ENCODE data around the gene COQ8A.

The COQ8A gene

DNA sequence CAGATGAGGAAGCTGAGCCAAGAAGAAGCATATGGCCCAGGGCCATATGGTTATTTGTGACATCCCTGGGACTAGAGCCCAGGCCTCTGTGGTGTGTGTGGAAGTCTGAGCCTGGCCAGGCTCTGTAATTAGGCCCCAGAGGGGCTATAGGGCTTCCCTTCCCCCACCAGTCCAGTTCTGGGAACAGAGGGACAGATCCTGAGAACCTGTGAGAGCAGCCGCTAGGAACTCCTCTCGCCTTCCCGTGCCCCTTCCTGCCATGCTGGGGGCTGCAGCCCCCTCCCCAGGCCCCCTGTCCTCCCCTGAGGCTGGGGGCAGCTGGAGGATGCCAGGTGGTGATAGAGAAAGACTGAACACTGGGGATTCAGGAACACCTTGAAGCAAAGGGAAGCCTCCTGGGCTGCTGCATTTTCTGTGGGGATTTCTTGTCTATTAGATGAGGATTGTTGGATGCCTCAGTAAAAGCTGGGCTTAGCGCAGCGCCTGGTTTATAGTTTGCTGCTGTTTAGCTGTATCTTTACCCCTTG lies 33.3 kb downstream of the COQ8A start:
- DNase-seq (ENCODE audit: low read depth in 3 of 3): no peak

DNA sequence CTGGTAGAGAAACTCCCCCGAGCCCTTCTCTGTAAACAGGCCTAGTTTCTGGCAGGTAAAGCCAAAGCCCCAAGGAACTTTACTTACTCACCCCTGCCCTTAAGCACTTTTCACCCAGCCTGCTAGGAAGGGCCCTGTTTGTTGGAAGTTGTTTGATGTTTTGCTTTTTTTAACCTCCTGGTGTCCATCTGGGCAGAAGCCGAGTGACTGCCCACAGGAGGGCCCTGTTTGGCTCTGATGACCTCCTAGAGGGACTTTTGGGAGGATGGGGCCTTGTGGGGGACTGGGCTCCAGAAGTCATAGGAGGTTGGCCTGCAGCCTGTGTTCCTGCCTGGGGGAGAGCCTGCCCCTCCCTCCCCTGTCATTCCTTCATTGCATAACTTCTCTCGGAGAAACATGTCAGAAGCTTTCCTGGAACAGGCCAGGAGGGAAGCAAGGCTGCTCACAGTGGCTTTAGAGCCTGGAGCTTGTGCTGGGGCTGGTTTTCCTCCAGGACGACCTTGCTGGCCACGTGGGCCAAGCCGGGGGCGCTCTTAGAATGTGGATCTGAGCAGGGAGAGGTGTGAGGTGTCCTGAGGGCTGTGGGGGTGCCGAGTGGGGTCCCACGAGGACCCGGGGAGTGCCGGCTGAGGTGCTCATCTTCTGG lies 33.9 kb downstream of the COQ8A start:
- DNase-seq (ENCODE audit: low read depth in 3 of 3): no peak

DNA sequence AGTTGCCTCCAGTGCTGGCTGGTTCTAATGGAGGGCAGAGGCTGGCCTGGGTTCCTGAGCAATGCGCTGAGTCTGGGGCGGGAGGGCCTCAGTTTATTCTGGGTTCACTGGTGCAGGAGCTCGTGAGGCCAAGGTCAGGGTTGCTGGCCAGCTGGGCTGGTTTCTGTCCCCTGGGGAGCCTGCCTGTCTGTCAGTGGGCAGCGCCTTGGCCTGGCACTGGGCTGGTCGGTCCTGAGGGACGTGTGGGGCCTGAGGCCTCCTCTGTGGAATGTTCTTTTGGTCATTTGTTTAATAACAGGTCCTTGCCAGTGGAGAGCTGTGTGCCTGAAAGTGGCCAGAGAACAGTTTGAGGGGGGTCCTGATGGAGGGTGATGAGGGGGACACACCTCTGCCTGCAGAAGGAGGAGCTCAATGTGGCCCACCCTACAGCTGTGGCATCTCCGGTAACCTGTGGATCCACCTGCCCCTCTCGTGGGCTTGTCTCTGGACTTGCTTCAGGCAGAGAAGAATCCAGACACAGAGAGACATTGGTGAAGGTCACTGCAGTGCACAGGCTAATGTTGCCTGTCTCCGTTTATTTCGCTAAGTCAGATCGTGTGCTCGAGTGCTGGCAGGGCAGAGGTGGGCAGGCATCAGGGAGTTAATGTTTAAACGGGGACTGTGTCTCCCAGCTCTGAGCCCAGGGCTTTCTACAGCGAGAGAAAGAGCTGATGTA lies 34.6 kb downstream of the COQ8A start:
- no peak for DNase-seq (ENCODE audit: low read depth in 3 of 3)

GRCh38 chr1:226975259-226976250 lies 35.5 kb downstream of the COQ8A start:
- DNase-seq (ENCODE audit: low read depth in 3 of 3): no peak

- no peak for DNase-seq (ENCODE audit: low read depth in 3 of 3)
Measured at GRCh38 chr1:226976276-226976977, 36.3 kb downstream of the COQ8A start.

DNA sequence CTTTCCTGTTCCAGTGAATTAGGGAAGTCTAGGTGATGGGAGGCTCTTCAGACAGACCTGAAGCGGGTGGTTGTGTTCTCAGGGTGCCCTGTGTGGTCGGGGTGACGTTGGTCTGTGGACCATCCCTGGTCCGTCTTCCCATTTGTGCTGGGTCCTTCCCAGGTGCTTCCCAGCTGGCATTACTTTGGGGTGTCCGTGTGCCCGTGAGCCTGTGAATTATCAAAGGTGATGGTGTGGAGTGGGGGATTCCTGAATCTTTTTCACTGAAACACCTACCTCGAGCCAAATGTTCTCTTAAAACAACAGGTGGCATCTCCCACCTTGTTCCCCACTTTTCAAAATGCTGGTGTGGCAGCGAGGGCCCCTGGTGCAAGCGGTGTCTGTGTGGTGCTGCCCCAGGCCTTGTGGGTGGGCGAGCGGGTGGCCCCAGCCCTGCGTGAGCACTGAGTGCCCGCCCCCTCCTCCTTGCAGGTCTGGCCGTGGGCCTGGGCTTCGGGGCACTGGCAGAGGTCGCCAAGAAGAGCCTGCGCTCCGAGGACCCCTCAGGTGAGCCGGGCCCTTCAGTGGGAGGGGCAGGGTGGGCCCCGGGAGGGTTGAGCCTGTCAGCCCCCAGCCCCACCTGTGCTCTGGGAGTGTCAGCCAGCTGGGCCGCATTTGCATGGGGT lies 37.0 kb downstream of the COQ8A start:
- DNase-seq (ENCODE audit: low read depth in 3 of 3): no peak

GRCh38 chr1:226977643-226978431 lies 37.7 kb downstream of the COQ8A start:
- DNase-seq (ENCODE audit: low read depth in 3 of 3): no peak

DNA sequence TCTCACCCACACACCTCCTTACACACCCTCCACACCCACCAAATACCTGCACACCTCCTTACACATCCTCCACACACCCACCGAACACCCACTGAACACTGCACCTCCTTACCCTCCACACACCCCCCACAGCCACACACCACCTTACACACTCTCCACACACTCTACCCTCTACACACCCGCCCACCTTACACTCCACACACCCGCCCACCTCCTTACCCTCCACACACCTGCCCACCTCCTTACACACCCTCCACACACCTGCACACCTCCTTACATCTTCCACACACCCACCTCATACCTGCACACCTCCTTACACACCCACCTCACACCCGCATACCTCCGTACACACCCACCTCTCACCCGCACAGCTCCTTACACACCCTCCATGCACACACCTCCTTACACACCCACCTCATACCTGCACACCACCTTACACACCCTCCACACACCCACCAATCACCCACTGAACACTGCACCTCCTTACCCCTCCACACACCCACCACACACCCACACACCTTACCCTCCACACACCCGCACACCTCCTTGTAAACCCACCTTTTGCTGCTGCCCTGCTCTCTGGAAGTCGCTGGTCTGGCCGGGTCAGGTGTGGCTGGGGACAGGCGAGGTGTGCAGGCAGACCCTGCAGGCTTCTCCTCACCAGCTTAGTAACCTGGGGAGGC lies 38.5 kb downstream of the COQ8A start:
- no peak for DNase-seq (ENCODE audit: low read depth in 3 of 3)

GRCh38 chr1:226979115-226979516 lies 39.0 kb downstream of the COQ8A start:
- DNase-seq (ENCODE audit: low read depth in 3 of 3): no peak

DNA sequence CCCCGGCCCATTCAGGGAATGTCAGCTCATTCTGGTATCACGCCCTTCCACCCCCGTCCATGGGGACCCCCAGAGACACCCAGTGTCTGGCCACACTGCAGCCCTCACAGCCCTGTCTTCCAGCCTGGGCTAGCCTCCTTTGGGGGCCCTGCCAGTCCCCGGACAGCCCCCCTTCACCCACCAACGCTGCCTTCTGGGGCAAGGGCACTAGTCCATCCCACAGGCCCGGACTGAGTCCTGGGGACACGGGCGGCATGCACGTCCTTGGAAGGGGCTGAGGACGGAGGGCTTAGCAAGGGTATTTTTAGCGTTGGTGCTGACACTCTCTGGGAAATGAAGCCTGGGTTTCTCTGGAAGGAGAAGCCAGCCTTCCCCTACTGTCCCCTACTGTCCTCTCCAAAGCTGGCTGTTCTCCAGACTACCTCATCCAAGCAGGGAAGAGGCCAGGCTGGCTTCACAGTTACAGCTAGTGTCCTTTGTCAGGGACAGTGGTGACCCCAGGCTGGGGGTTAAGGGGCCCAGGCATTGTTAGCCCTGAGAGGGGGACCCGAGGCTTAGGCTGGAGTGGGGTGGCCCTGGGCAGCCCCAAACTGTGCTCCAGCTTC lies 39.5 kb downstream of the COQ8A start:
- DNase-seq (ENCODE audit: low read depth in 3 of 3): no peak

DNA sequence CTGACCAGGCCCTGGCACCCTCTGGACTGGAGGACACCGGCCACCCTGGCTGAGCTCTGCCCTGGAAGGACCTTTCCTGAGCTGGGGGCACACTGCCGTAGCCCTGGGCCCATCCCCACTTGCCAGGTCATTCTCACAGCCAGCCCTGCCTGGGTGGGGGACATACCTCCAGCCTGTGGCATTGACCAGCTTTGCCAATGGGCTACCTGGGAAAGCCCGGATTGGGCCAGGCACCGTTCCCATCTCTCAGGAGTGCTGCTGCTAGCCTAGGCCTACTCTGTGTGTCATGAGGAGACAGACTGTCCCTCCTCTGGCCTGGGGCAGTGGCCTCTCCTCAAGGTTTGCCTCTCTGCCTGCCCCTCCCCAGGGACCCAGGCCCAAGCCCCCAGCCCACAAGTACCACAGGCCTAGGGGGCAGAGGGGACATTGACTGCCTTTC lies 40.0 kb downstream of the COQ8A start:
- no peak for DNase-seq (ENCODE audit: low read depth in 3 of 3)

- DNase-seq (ENCODE audit: low read depth in 3 of 3): no peak
Measured at GRCh38 chr1:226980565-226981385, 40.7 kb downstream of the COQ8A start.

DNA sequence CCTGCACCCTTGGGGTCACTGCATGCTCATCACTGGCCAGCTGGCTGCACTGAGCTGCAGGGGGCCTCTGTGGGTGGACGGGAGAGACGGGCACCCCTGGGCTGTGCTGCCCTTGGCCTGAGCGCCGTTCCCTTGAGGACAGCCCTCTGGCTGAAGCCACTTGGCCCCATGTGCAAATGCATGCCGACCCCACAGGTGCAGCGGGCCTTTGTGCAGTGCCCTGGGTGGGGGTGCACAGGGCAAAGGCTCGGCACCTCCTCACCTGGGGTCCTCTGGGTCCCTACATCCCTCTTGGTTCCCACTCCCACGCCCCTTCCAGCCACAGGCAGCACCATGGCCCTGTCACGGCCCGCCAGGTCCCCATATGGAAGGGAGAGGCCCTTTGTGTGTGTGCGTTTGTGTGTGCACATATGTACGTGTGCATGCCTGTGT lies 41.3 kb downstream of the COQ8A start:
- no peak for DNase-seq (ENCODE audit: low read depth in 3 of 3)

DNA sequence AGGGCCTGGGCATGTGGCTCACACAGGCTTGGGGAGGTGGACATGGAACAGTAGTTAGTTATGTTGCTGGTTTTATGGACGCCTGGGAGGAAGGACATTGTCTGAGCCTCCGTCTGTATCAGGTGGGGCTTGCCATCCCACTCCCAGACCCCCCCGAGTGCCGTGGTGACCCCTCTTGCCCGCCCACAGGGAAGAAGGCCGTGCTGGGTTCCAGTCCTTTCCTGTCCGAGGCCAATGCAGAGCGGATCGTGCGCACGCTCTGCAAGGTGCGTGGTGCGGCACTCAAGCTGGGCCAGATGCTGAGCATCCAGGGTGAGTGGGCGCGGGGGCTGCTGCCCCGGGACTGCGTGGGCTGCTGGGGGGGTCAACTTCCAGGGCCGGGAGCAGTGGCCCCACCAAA lies 41.7 kb downstream of the COQ8A start:
- DNase-seq (ENCODE audit: low read depth in 3 of 3): no peak

DNA sequence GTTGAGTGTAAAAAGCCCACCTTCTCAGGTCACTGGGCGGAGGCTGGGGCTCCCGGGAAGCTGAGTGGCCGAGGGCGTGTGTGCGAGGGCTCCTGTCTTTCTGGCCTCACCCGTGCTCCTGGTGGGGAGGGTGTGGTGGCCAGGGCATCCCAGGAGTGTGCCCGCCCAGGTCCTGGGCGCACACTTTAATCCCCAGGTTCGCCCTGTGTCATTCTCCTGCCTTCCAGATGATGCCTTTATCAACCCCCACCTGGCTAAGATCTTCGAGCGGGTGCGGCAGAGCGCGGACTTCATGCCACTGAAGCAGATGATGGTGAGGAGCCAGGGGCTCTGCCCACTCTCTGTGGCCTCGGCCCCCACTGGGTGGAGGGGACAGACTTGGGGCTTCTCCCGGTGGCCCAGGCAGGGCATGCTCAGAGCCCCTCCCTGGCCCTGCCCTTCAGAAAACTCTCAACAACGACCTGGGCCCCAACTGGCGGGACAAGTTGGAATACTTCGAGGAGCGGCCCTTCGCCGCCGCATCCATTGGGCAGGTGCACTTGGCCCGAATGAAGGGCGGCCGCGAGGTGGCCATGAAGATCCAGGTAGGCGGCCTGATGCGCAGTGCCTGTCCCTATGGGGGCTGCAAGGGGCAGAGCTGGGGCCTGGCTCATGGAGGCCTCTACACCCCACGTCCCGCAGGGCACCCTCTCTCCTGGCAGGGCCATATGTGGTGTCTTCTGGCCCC lies 42.5 kb downstream of the COQ8A start:
- no peak for DNase-seq (ENCODE audit: low read depth in 3 of 3)

DNA sequence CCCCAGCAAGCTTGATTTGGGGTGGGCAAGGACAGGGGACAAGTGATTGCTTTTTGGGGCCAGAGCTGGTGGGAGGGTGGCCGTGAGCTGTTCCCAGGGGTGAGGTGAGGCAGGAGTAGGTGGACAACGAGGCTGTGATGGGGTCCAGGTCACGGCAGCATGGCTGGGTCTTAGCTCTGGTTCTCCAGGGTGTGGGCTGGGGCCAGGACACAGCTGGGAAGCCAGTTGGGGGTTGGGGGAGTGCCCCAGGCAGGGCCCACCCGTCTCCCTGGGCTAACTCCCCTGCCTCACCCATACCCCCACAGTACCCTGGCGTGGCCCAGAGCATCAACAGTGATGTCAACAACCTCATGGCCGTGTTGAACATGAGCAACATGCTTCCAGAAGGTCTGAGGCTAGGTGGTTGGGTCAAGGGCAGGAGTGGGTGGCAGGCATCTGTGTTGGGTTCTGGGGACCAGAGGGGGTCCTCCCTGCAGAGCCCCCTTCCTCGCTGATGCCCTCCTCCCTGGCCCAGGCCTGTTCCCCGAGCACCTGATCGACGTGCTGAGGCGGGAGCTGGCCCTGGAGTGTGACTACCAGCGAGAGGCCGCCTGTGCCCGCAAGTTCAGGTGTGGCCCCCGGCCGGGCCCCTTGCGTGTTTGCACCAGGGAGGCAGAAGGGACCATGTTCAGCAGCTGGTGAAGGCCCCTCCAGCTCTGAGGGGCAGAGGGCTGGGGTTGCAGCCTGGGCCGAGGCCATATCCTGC lies 43.3 kb downstream of the COQ8A start:
- DNase-seq (ENCODE audit: low read depth in 3 of 3): no peak

DNA sequence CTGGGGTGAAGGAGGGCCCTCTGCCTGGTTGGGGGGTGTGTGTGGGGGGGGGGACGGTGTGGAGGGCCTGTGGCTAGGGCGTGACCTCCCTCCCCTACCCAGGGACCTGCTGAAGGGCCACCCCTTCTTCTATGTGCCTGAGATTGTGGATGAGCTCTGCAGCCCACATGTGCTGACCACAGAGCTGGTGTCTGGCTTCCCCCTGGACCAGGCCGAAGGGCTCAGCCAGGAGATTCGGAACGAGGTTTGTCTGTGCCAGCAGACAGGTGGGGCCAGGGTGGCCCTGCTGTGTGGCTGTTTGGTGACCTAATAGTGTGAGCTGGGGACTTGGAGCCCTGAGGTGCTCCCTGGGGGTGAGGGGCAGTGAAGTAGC lies 43.9 kb downstream of the COQ8A start:
- no peak for DNase-seq (ENCODE audit: low read depth in 3 of 3)
